ENCODE measurements around the gene TVP23C.

TVP23C gene

GRCh38 chr17:15494821-15495220, 68.5 kb downstream of the TVP23C start:
- no peak for DNase-seq

GRCh38 chr17:15493693-15494035, 69.6 kb downstream of the TVP23C start:
- no peak for DNase-seq

- peak; percentile 21 for DNase-seq
Observed at GRCh38 chr17:15492791-15493692, 70.2 kb downstream of the TVP23C start.

GRCh38 chr17:15492186-15492585, 71.1 kb downstream of the TVP23C start:
- no peak for DNase-seq

GRCh38 chr17:15490634-15491261, 72.5 kb downstream of the TVP23C start:
- DNase-seq = no peak

- DNase-seq = no peak
Observed at GRCh38 chr17:15488557-15488956, 74.7 kb downstream of the TVP23C start.

- no peak for DNase-seq
Observed at GRCh38 chr17:15485045-15485444, 78.2 kb downstream of the TVP23C start.

- DNase-seq = no peak
Observed at GRCh38 chr17:15483431-15483830, 79.9 kb downstream of the TVP23C start.

- no peak for DNase-seq
Observed at GRCh38 chr17:15482476-15482875, 80.8 kb downstream of the TVP23C start.

GRCh38 chr17:15481481-15481880, 81.8 kb downstream of the TVP23C start:
- no peak for DNase-seq

GRCh38 chr17:15480204-15480603, 83.1 kb downstream of the TVP23C start:
- DNase-seq = no peak

- DNase-seq = peak; percentile 10
Observed at GRCh38 chr17:15479703-15480102, 83.6 kb downstream of the TVP23C start.

GRCh38 chr17:15478845-15479244, 84.4 kb downstream of the TVP23C start:
- DNase-seq = no peak

GRCh38 chr17:15475631-15476354, 87.5 kb downstream of the TVP23C start:
- no peak for DNase-seq

GRCh38 chr17:15472891-15473290, 90.4 kb downstream of the TVP23C start:
- no peak for DNase-seq

- no peak for DNase-seq
Observed at GRCh38 chr17:15470536-15470935, 92.7 kb downstream of the TVP23C start.

GRCh38 chr17:15469260-15469659, 94.0 kb downstream of the TVP23C start:
- no peak for DNase-seq

- DNase-seq = no peak
Observed at GRCh38 chr17:15468126-15468525, 95.2 kb downstream of the TVP23C start.

GRCh38 chr17:15467592-15467991, 95.7 kb downstream of the TVP23C start, which contains the start of gene CDRT4:
TSS of gene CDRT4 (minus strand) at chr17:15467621. CDS start at chr17:15440238, 27,383 bp downstream.
- no peak for DNase-seq

- DNase-seq = no peak
Observed at GRCh38 chr17:15466131-15466530, 97.2 kb downstream of the TVP23C start.

- DNase-seq = no peak
Observed at GRCh38 chr17:15465045-15465701, 98.1 kb downstream of the TVP23C start.

GRCh38 chr17:15464231-15464985, 98.9 kb downstream of the TVP23C start:
- DNase-seq = no peak

Measured in NCI-H82 (cell line).